Colonic mucosa (tissue), 4 donors: ENCODE measurements around the gene GRP. TPM values are rescaled to one million over a fixed set of nuclear protein-coding genes. Genes with fewer than 3 reads are reported as not detected.

Source experiments
- DNase-seq: peaks from one replicate; pipeline ENCODE4 v3.0.0-alpha.2; 2020
- H3K27ac ChIP-seq: fragments of 200-600 bp; one replicate; pipeline ENCODE4 v1.8.0; 2021
- H3K27me3 ChIP-seq: fragments of 200-600 bp; one replicate; pipeline ENCODE4 v1.8.0; 2021
- H3K36me3 ChIP-seq: fragments of 200-600 bp; one replicate; pipeline ENCODE4 v1.8.0; 2021
- H3K4me1 ChIP-seq: fragments of 200-600 bp; one replicate; pipeline ENCODE4 v1.8.0; 2021; ENCODE audit warnings: mild to moderate bottlenecking
- H3K4me3 ChIP-seq: fragments of 200-600 bp; one replicate; pipeline ENCODE4 v1.8.0; 2021
- H3K9ac ChIP-seq, 2 donors: one replicate each; pipeline ENCODE4 v1.7.0; 2013; ENCODE audit warnings: control low read depth in 2 of 2, low read depth in 2 of 2, low read length in 2 of 2
- H3K9me3 ChIP-seq: fragments of 200-600 bp; one replicate; pipeline ENCODE4 v1.8.0; 2021
- intact Hi-C: fragments of 100-400 bp; cut with DNase I; formaldehyde crosslinking; loops from one replicate; pipeline ENCODE4 v1.14.1; 2022
- total RNA-seq, 2 donors: library from RNA; stranded (reverse); fragmentation: NEBNext Ultra II Directional in 1 of 2; extraction: Animal tissue kit (Norgen Biotek cat#: 25700) in 1 of 2; gene quantifications; one replicate each; pipeline ENCODE4 v1.2.1, GENCODE V29; 2021
- TF ChIP-seq, protein P1 (sequence below): fragments of 200-600 bp; IDR thresholded peaks from one replicate; pipeline ENCODE4 v1.8.0; 2022; ENCODE audit warnings: antibody characterized with exemption, mild to moderate bottlenecking
- donor health status: healthy.
- donor health status: DM: no; HTN: no; CAD: no.
- donor health status: DM: no; HTN: no; CAD: no.

The GRP gene
- total RNA-seq, 2 donors from 2014 or later = not detected

DNA sequence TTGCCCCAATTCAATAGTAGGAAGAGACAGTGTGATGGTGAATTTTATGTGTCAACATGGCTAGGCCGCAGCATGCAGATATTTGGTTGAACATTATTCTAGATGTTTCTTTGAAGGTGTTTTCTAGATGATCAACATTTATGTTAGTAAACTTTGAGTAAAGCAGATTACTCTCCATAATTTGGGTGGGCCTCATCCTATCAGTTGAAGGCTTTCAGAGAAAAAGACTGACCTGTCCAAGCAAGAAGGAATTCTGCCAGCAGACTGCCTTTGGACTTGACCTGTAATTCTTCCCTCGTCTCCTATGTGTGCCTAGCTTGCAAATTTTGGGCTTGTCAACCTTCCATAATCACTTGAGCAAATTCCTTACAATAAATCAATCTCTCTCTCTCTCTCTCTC is 8.3 kb upstream of the GRP start:
- TF ChIP-seq, protein P1, sequence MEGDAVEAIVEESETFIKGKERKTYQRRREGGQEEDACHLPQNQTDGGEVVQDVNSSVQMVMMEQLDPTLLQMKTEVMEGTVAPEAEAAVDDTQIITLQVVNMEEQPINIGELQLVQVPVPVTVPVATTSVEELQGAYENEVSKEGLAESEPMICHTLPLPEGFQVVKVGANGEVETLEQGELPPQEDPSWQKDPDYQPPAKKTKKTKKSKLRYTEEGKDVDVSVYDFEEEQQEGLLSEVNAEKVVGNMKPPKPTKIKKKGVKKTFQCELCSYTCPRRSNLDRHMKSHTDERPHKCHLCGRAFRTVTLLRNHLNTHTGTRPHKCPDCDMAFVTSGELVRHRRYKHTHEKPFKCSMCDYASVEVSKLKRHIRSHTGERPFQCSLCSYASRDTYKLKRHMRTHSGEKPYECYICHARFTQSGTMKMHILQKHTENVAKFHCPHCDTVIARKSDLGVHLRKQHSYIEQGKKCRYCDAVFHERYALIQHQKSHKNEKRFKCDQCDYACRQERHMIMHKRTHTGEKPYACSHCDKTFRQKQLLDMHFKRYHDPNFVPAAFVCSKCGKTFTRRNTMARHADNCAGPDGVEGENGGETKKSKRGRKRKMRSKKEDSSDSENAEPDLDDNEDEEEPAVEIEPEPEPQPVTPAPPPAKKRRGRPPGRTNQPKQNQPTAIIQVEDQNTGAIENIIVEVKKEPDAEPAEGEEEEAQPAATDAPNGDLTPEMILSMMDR = no peak
- no peaks in the 10 kb centered on the region for H3K27me3 ChIP-seq
- no peaks in the 10 kb centered on the region for H3K36me3 ChIP-seq
- H3K27ac ChIP-seq = no peak overlapping the region
- H3K9ac ChIP-seq = no peak overlapping the region
- intact Hi-C loops = no loop called here
- no peak overlapping the region for H3K4me3 ChIP-seq
- no peaks in the 10 kb centered on the region for H3K4me1 ChIP-seq
- no peaks in the 10 kb centered on the region for H3K9me3 ChIP-seq
- no peak for DNase-seq

DNA sequence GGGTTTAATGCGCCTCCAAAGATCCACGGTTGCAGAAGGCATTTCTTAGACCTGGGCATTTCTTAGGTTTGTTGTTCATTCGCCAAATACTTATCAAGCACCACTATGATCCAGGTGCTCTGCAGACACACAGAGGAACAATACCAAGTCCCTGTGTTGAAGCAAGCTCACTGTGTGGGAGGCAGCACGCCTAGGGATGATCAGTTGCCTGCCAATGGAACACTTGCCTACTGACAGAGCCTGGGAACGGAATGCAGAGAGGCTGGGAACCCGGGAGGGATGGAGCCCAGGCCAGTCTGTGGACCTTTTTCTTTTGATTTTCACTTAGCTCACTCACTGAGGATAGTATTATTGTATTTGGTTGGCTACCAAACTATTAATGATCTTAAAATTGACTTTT is 1.9 kb upstream of the GRP start:
- H3K4me1 ChIP-seq = no peaks in the 10 kb centered on the region
- H3K36me3 ChIP-seq = no peaks in the 10 kb centered on the region
- TF ChIP-seq, protein P1 = no peak
- peaks cover 17% of the 10 kb centered on the region for H3K27me3 ChIP-seq
- no peaks in the 10 kb centered on the region for H3K9me3 ChIP-seq
- H3K27ac ChIP-seq = no peak overlapping the region
- H3K4me3 ChIP-seq = no peak overlapping the region
- H3K9ac ChIP-seq = no peak overlapping the region
- intact Hi-C loops = no loop called here
- DNase-seq = no peak

DNA sequence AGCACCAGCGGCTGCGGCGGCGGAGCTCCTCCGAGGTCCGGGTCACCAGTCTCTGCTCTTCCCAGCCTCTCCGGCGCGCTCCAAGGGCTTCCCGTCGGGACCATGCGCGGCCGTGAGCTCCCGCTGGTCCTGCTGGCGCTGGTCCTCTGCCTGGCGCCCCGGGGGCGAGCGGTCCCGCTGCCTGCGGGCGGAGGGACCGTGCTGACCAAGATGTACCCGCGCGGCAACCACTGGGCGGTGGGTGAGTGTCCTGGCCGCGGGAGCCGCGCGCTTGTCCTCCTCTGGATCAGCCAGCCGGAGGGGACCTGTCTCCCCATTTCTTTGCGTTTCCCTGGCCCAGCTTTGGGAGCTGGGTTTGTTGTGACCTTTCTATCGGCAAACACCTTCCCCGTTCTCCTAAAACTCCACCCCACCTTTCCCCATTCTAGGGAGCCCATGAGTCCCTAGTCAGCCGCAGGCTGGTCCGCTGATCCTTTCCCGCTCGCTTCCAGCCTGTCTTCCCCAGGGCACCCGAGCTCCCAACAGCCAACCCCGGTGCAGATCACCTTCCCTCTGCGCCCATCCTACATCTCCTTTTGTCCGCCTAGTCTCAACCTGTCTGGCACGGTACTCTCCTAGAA is 316 bp downstream of the GRP start:
- no peak for DNase-seq
- Histone ChIP-seq H3K27me3 (peaks cover 17% of the 10 kb centered on the region), H3K9me3 (no peaks in the 10 kb centered on the region), H3K4me3 (no peak overlapping the region), H3K9ac (no peak overlapping the region), H3K27ac (no peak overlapping the region), H3K36me3 (no peaks in the 10 kb centered on the region), H3K4me1 (no peaks in the 10 kb centered on the region)
- intact Hi-C loops = no loop called here
- TF ChIP-seq, protein P1 = no peak

DNA sequence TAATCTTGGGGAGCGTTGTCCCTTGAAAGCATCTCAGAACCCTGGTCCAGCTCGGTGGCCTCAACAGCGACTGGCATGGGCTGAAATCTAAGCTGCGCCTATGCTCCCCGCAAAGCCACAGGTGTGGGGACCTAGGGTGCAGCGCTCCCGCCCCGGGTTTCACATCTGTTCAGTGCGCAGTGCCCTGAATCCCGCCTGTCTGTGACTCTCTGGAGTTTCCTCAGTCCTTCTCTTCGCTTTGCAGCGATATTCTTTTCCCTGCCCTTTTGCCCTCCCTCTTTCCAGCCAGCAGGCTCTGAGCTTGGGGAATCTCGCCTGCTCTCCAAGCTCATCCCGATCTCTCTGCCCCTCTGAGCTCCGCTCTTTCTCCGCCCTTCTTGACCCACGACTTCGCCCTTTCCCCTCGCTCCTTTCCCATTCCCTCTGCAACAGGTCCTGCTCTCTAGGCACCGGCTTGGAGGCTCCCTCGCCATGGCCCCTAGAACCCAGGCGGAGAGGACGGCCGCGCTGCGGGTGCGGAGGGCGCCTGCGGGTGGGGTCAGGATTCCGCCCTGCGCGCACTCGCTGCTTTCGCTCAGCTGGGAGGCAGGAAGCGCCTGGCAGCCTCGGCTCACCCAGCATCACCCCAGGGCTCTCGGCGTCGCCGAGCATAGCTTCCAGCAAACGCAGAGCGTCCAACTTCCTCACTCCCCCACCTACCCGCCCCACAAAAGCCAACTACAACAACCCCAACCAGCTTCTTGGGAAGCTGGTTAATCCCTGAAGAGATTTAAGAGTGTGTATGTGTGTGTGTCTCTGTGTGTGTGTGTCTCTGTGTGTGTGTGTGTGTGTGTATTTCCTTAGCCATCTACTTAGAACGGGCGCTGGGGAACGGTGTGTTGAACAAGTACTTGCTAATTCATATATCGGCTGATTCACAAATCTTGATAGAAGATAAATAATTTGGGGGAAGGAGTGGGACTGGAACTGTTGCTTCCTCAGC is 1.1 kb downstream of the GRP start:
- H3K27ac ChIP-seq = no peak overlapping the region
- H3K4me1 ChIP-seq = no peaks in the 10 kb centered on the region
- H3K27me3 ChIP-seq = peaks cover 17% of the 10 kb centered on the region
- no peak overlapping the region for H3K4me3 ChIP-seq
- intact Hi-C loops = no loop called here
- H3K9me3 ChIP-seq = no peaks in the 10 kb centered on the region
- no peak for DNase-seq
- H3K36me3 ChIP-seq = no peaks in the 10 kb centered on the region
- H3K9ac ChIP-seq = no peak overlapping the region
- TF ChIP-seq, protein P1 = no peak

DNA sequence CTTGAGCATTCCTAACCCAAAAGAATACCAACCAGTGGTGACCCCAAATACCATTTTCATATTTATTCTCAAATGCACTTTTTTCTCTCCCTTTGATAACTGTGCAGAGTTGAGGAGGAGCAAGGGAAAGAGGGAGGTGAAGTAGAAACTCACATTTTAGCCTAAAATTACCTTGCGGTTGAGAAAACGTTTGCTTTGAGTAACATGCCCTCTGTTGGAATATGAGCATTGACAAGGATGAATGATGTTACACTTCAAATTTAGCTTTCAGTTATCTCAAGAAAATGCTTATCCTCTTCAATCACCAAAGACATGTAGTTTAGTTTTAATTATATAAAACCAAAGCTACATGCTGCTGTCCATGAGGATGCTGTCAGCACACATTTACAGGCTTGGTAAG is 2.4 kb downstream of the GRP start:
- H3K27ac ChIP-seq = no peak overlapping the region
- no peak for DNase-seq
- peaks cover 17% of the 10 kb centered on the region for H3K27me3 ChIP-seq
- H3K9me3 ChIP-seq = no peaks in the 10 kb centered on the region
- no peaks in the 10 kb centered on the region for H3K36me3 ChIP-seq
- TF ChIP-seq, protein P1 = no peak
- intact Hi-C loops = no loop called here
- H3K4me1 ChIP-seq = no peaks in the 10 kb centered on the region
- H3K9ac ChIP-seq = no peak overlapping the region
- no peak overlapping the region for H3K4me3 ChIP-seq
